Activated naive CD8-positive, alpha-beta T cell treated with anti-CD3 and anti-CD28 coated beads for 36 hours (primary cell): ENCODE measurements around the gene MAP3K7CL. TPM values are rescaled to one million over a fixed set of nuclear protein-coding genes. Genes with fewer than 3 reads are reported as not detected.

Source experiments
- DNase-seq: peaks from one replicate; pipeline ENCODE4 v3.0.0; 2021
- H3K27ac Mint-ChIP-seq: one replicate; pipeline ENCODE4 v1.8.0; 2022; ENCODE audit warnings: mild to moderate bottlenecking, moderate library complexity, mixed read lengths
- H3K27me3 Mint-ChIP-seq: one replicate; pipeline ENCODE4 v1.8.0; 2022; ENCODE audit warnings: mild to moderate bottlenecking, mixed read lengths
- H3K36me3 Mint-ChIP-seq: one replicate; pipeline ENCODE4 v1.8.0; 2021; ENCODE audit warnings: mild to moderate bottlenecking, mixed read lengths
- H3K4me1 Mint-ChIP-seq: one replicate; pipeline ENCODE4 v1.8.0; 2021; ENCODE audit warnings: mixed read lengths
- H3K4me3 Mint-ChIP-seq: one replicate; pipeline ENCODE4 v1.8.0; 2022; ENCODE audit warnings: mild to moderate bottlenecking, moderate library complexity, mixed read lengths
- H3K9me3 Mint-ChIP-seq: one replicate; pipeline ENCODE4 v1.8.0; 2022; ENCODE audit warnings: mixed read lengths
- total RNA-seq, 2 experiments: library from RNA; stranded (reverse); gene quantifications; one replicate each; pipeline ENCODE4 v1.2.3, GENCODE V29; 2021

MAP3K7CL gene
- total RNA-seq, 2 experiments from 2014 or later = 4.8 to 5.7 TPM

- Mint-ChIP-seq H3K27me3 (no peaks in the 10 kb centered on the region), H3K9me3 (no peaks in the 10 kb centered on the region), H3K4me3 (no peak overlapping the region), H3K27ac (peak overlapping the region; percentile 72), H3K4me1 (peaks cover 7% of the 10 kb centered on the region), H3K36me3 (peaks cover 8% of the 10 kb centered on the region)
- no peak for DNase-seq
Measured at GRCh38 chr21:29170944-29171343, 40.5 kb downstream of the MAP3K7CL start.

GRCh38 chr21:29172282-29172681, 41.8 kb downstream of the MAP3K7CL start:
- Mint-ChIP-seq H3K9me3 (no peaks in the 10 kb centered on the region), H3K27me3 (no peaks in the 10 kb centered on the region)
- no peak for DNase-seq

GRCh38 chr21:29174607-29175013, 44.2 kb downstream of the MAP3K7CL start:
- DNase-seq = no peak
- Mint-ChIP-seq H3K4me1 (peaks cover 7% of the 10 kb centered on the region), H3K9me3 (no peaks in the 10 kb centered on the region)

More at GRCh38 chr21:29172282-29172681, 41.8 kb downstream of the MAP3K7CL start:
- H3K4me3 Mint-ChIP-seq = no peak overlapping the region
- H3K36me3 Mint-ChIP-seq = peaks cover 8% of the 10 kb centered on the region
- H3K27ac Mint-ChIP-seq = no peak overlapping the region
- H3K4me1 Mint-ChIP-seq = peaks cover 7% of the 10 kb centered on the region

GRCh38 chr21:29175408-29176134, 45.1 kb downstream of the MAP3K7CL start:
- H3K27me3 Mint-ChIP-seq = no peaks in the 10 kb centered on the region
- H3K27ac Mint-ChIP-seq = no peak overlapping the region
- H3K9me3 Mint-ChIP-seq = no peaks in the 10 kb centered on the region
- H3K4me3 Mint-ChIP-seq = no peak overlapping the region
- peaks cover 2% of the 10 kb centered on the region for H3K4me1 Mint-ChIP-seq
- DNase-seq = no peak
- peaks cover 6% of the 10 kb centered on the region for H3K36me3 Mint-ChIP-seq

More at GRCh38 chr21:29174607-29175013, 44.2 kb downstream of the MAP3K7CL start:
- no peaks in the 10 kb centered on the region for H3K27me3 Mint-ChIP-seq
- H3K4me3 Mint-ChIP-seq = no peak overlapping the region
- H3K27ac Mint-ChIP-seq = no peak overlapping the region
- peaks cover 6% of the 10 kb centered on the region for H3K36me3 Mint-ChIP-seq

GRCh38 chr21:29176471-29177120, 46.2 kb downstream of the MAP3K7CL start:
- peaks cover under 1% of the 10 kb centered on the region for H3K4me1 Mint-ChIP-seq
- H3K9me3 Mint-ChIP-seq = no peaks in the 10 kb centered on the region
- H3K4me3 Mint-ChIP-seq = no peak overlapping the region
- no peaks in the 10 kb centered on the region for H3K27me3 Mint-ChIP-seq
- no peak for DNase-seq
- no peak overlapping the region for H3K27ac Mint-ChIP-seq
- peaks cover 3% of the 10 kb centered on the region for H3K36me3 Mint-ChIP-seq

- Mint-ChIP-seq H3K27me3 (no peaks in the 10 kb centered on the region), H3K27ac (no peak overlapping the region), H3K9me3 (no peaks in the 10 kb centered on the region), H3K4me1 (peaks cover 6% of the 10 kb centered on the region), H3K4me3 (no peak overlapping the region), H3K36me3 (peaks cover 3% of the 10 kb centered on the region)
- DNase-seq = no peak
Measured at GRCh38 chr21:29177800-29178199, 47.4 kb downstream of the MAP3K7CL start.

- H3K27me3 Mint-ChIP-seq = no peaks in the 10 kb centered on the region
- H3K4me1 Mint-ChIP-seq = peaks cover 6% of the 10 kb centered on the region
- no peak overlapping the region for H3K27ac Mint-ChIP-seq
- H3K4me3 Mint-ChIP-seq = no peak overlapping the region
- DNase-seq = no peak
- peaks cover 2% of the 10 kb centered on the region for H3K36me3 Mint-ChIP-seq
- H3K9me3 Mint-ChIP-seq = no peaks in the 10 kb centered on the region
Measured at GRCh38 chr21:29178926-29179325, 48.5 kb downstream of the MAP3K7CL start.

- no peaks in the 10 kb centered on the region for H3K9me3 Mint-ChIP-seq
- H3K4me3 Mint-ChIP-seq = no peak overlapping the region
- H3K27ac Mint-ChIP-seq = no peak overlapping the region
- no peaks in the 10 kb centered on the region for H3K27me3 Mint-ChIP-seq
- peaks cover 2% of the 10 kb centered on the region for H3K36me3 Mint-ChIP-seq
- peaks cover 6% of the 10 kb centered on the region for H3K4me1 Mint-ChIP-seq
- no peak for DNase-seq
Measured at GRCh38 chr21:29179503-29179902, 49.1 kb downstream of the MAP3K7CL start.

GRCh38 chr21:29181799-29182470, 51.5 kb downstream of the MAP3K7CL start:
- Mint-ChIP-seq H3K36me3 (peaks cover 2% of the 10 kb centered on the region), H3K27ac (peak overlapping the region; percentile 28), H3K27me3 (no peaks in the 10 kb centered on the region), H3K4me3 (no peak overlapping the region), H3K9me3 (no peaks in the 10 kb centered on the region), H3K4me1 (peaks cover 6% of the 10 kb centered on the region)
- no peak for DNase-seq

GRCh38 chr21:29182691-29183092, 52.2 kb downstream of the MAP3K7CL start:
- H3K27me3 Mint-ChIP-seq = no peaks in the 10 kb centered on the region
- no peak overlapping the region for H3K27ac Mint-ChIP-seq
- no peak overlapping the region for H3K4me3 Mint-ChIP-seq
- peaks cover 6% of the 10 kb centered on the region for H3K4me1 Mint-ChIP-seq
- DNase-seq = no peak
- H3K36me3 Mint-ChIP-seq = peaks cover 2% of the 10 kb centered on the region
- H3K9me3 Mint-ChIP-seq = no peaks in the 10 kb centered on the region

- no peak overlapping the region for H3K4me3 Mint-ChIP-seq
Measured at GRCh38 chr21:29184037-29184436, 53.6 kb downstream of the MAP3K7CL start.

GRCh38 chr21:29185172-29185571, 54.7 kb downstream of the MAP3K7CL start:
- Mint-ChIP-seq H3K27ac (no peak overlapping the region), H3K4me1 (peaks cover 8% of the 10 kb centered on the region), H3K4me3 (no peak overlapping the region), H3K27me3 (no peaks in the 10 kb centered on the region), H3K36me3 (peaks cover 2% of the 10 kb centered on the region), H3K9me3 (no peaks in the 10 kb centered on the region)
- DNase-seq = no peak

More at GRCh38 chr21:29184037-29184436, 53.6 kb downstream of the MAP3K7CL start:
- H3K27ac Mint-ChIP-seq = no peak overlapping the region
- peaks cover 2% of the 10 kb centered on the region for H3K36me3 Mint-ChIP-seq
- no peak for DNase-seq
- H3K9me3 Mint-ChIP-seq = no peaks in the 10 kb centered on the region
- H3K27me3 Mint-ChIP-seq = no peaks in the 10 kb centered on the region
- H3K4me1 Mint-ChIP-seq = peaks cover 8% of the 10 kb centered on the region

- H3K4me1 Mint-ChIP-seq = peaks cover 8% of the 10 kb centered on the region
- H3K4me3 Mint-ChIP-seq = no peak overlapping the region
- H3K36me3 Mint-ChIP-seq = peaks cover 2% of the 10 kb centered on the region
- no peaks in the 10 kb centered on the region for H3K9me3 Mint-ChIP-seq
- no peaks in the 10 kb centered on the region for H3K27me3 Mint-ChIP-seq
- no peak for DNase-seq
- H3K27ac Mint-ChIP-seq = no peak overlapping the region
Measured at GRCh38 chr21:29185633-29186032, 55.2 kb downstream of the MAP3K7CL start.

- Mint-ChIP-seq H3K4me1 (peaks cover 8% of the 10 kb centered on the region), H3K27ac (no peak overlapping the region), H3K9me3 (no peaks in the 10 kb centered on the region), H3K4me3 (no peak overlapping the region), H3K27me3 (no peaks in the 10 kb centered on the region), H3K36me3 (peaks cover 2% of the 10 kb centered on the region)
- DNase-seq = no peak
Measured at GRCh38 chr21:29186246-29186645, 55.8 kb downstream of the MAP3K7CL start.

- H3K27ac Mint-ChIP-seq = no peak overlapping the region
Measured at GRCh38 chr21:29187944-29188343, 57.5 kb downstream of the MAP3K7CL start.

More at GRCh38 chr21:29187944-29188343, 57.5 kb downstream of the MAP3K7CL start:
- H3K4me1 Mint-ChIP-seq = peaks cover 2% of the 10 kb centered on the region
- DNase-seq = no peak
- H3K36me3 Mint-ChIP-seq = peaks cover 2% of the 10 kb centered on the region
- no peaks in the 10 kb centered on the region for H3K9me3 Mint-ChIP-seq
- H3K4me3 Mint-ChIP-seq = no peak overlapping the region
- peaks cover 4% of the 10 kb centered on the region for H3K27me3 Mint-ChIP-seq
